ENCODE measurements around the gene ATXN7L1.

ATXN7L1 gene

GRCh38 chr7:105724688-105725087, 151.7 kb downstream of the ATXN7L1 start:
- Histone ChIP-seq H3K4me3 (ENCODE audit: low read depth in 1 of 2, low read length in 1 of 2) (no peak overlapping the region), H3K27ac (no peak overlapping the region), H3K9me3 (no peaks in the 10 kb centered on the region), H3K4me1 (ENCODE audit: control insufficient read depth in 1 of 2, insufficient read depth in 1 of 2, low read depth in 1 of 2, low read length in 1 of 2) (no peaks in the 10 kb centered on the region), H3K27me3 (no peaks in the 10 kb centered on the region), H3K36me3 (no peaks in the 10 kb centered on the region)
- no peak for TF ChIP-seq CTCF (IDR thresholded peaks at IDR 0.05)

- Histone ChIP-seq H3K27ac (no peak overlapping the region), H3K4me1 (ENCODE audit: control insufficient read depth in 1 of 2, insufficient read depth in 1 of 2, low read depth in 1 of 2, low read length in 1 of 2) (peaks cover 4 to 6% of the 10 kb centered on the region in 2 experiments), H3K9me3 (no peaks in the 10 kb centered on the region), H3K4me3 (ENCODE audit: low read depth in 1 of 2, low read length in 1 of 2) (no peak overlapping the region), H3K27me3 (no peaks in the 10 kb centered on the region), H3K36me3 (no peaks in the 10 kb centered on the region)
- TF ChIP-seq CTCF (IDR thresholded peaks at IDR 0.05): no peak
Measured at GRCh38 chr7:105723572-105723971, 152.8 kb downstream of the ATXN7L1 start.

GRCh38 chr7:105721571-105722104, 154.8 kb downstream of the ATXN7L1 start:
- no peaks in the 10 kb centered on the region for H3K36me3 ChIP-seq
- no peak overlapping the region for H3K4me3 ChIP-seq (ENCODE audit: low read depth in 1 of 2, low read length in 1 of 2)
- no peak overlapping the region for H3K27ac ChIP-seq
- no peaks in the 10 kb centered on the region for H3K27me3 ChIP-seq
- peaks cover 6 to 12% of the 10 kb centered on the region in 2 experiments for H3K4me1 ChIP-seq (ENCODE audit: control insufficient read depth in 1 of 2, insufficient read depth in 1 of 2, low read depth in 1 of 2, low read length in 1 of 2)
- TF ChIP-seq CTCF (IDR thresholded peaks at IDR 0.05): no peak
- no peaks in the 10 kb centered on the region for H3K9me3 ChIP-seq

GRCh38 chr7:105719919-105720318, 156.5 kb downstream of the ATXN7L1 start:
- H3K27me3 ChIP-seq: no peaks in the 10 kb centered on the region
- H3K27ac ChIP-seq: no peak overlapping the region
- no peak overlapping the region for H3K4me3 ChIP-seq (ENCODE audit: low read depth in 1 of 2, low read length in 1 of 2)
- H3K9me3 ChIP-seq: no peaks in the 10 kb centered on the region
- TF ChIP-seq CTCF (IDR thresholded peaks at IDR 0.05): no peak
- H3K4me1 ChIP-seq (ENCODE audit: control insufficient read depth in 1 of 2, insufficient read depth in 1 of 2, low read depth in 1 of 2, low read length in 1 of 2): peaks cover 6 to 12% of the 10 kb centered on the region in 2 experiments
- no peaks in the 10 kb centered on the region for H3K36me3 ChIP-seq

GRCh38 chr7:105719395-105719794, 157.0 kb downstream of the ATXN7L1 start:
- Histone ChIP-seq H3K27me3 (no peaks in the 10 kb centered on the region), H3K36me3 (no peaks in the 10 kb centered on the region), H3K4me3 (ENCODE audit: low read depth in 1 of 2, low read length in 1 of 2) (no peak overlapping the region), H3K4me1 (ENCODE audit: control insufficient read depth in 1 of 2, insufficient read depth in 1 of 2, low read depth in 1 of 2, low read length in 1 of 2) (peaks cover 6 to 12% of the 10 kb centered on the region in 2 experiments), H3K9me3 (no peaks in the 10 kb centered on the region), H3K27ac (no peak overlapping the region)
- no peak for TF ChIP-seq CTCF (IDR thresholded peaks at IDR 0.05)
